ENCODE results near the gene SBF2. TPM values are rescaled to one million over a fixed set of nuclear protein-coding genes. Genes with fewer than 3 reads are reported as not detected.

The SBF2 gene
- total RNA-seq, 1 donor: 61.2 TPM

GRCh38 chr11:9799886-9800285, 494.1 kb downstream of the SBF2 start:
- H3K4me3 ChIP-seq (ENCODE audit: insufficient read depth, low read length): no peak overlapping the region
- DNase-seq (ENCODE audit: insufficient read length, low spot score, missing footprints): no peak
- H3K36me3 ChIP-seq (ENCODE audit: insufficient read depth, low read length): peaks cover 4% of the 10 kb centered on the region
- H3K9me3 ChIP-seq (ENCODE audit: low read depth, low read length): no peaks in the 10 kb centered on the region
- no peak overlapping the region for H2AFZ ChIP-seq (ENCODE audit: low read length)
- H3K4me2 ChIP-seq (ENCODE audit: insufficient read depth, low read length): peak overlapping the region; percentile 13
- H3K79me2 ChIP-seq (ENCODE audit: insufficient read depth, low read length): no peaks in the 10 kb centered on the region
- H3K4me1 ChIP-seq (ENCODE audit: insufficient read depth, low read length): peaks cover 55% of the 10 kb centered on the region
- H3K27ac ChIP-seq (ENCODE audit: low read depth, low read length): peak overlapping the region; percentile 34
- H3K27me3 ChIP-seq (ENCODE audit: insufficient read depth, low read length): no peaks in the 10 kb centered on the region
- no peaks in the 10 kb centered on the region for H4K20me1 ChIP-seq (ENCODE audit: insufficient read depth, low read length)
- no peak for TF ChIP-seq CTCF (IDR thresholded peaks at IDR 0.05; ENCODE audit: extremely low read depth, low read depth, low read length)

GRCh38 chr11:9797300-9797699, 496.7 kb downstream of the SBF2 start:
- H3K4me3 ChIP-seq (ENCODE audit: insufficient read depth, low read length): no peak overlapping the region
- no peak for TF ChIP-seq CTCF (IDR thresholded peaks at IDR 0.05; ENCODE audit: extremely low read depth, low read depth, low read length)
- no peaks in the 10 kb centered on the region for H3K27me3 ChIP-seq (ENCODE audit: insufficient read depth, low read length)
- no peak overlapping the region for H2AFZ ChIP-seq (ENCODE audit: low read length)
- H3K9me3 ChIP-seq (ENCODE audit: low read depth, low read length): no peaks in the 10 kb centered on the region
- no peaks in the 10 kb centered on the region for H3K79me2 ChIP-seq (ENCODE audit: insufficient read depth, low read length)
- no peaks in the 10 kb centered on the region for H4K20me1 ChIP-seq (ENCODE audit: insufficient read depth, low read length)
- no peak overlapping the region for H3K4me2 ChIP-seq (ENCODE audit: insufficient read depth, low read length)
- no peak overlapping the region for H3K27ac ChIP-seq (ENCODE audit: low read depth, low read length)
- H3K4me1 ChIP-seq (ENCODE audit: insufficient read depth, low read length): peaks cover 32% of the 10 kb centered on the region
- DNase-seq (ENCODE audit: insufficient read length, low spot score, missing footprints): no peak
- H3K36me3 ChIP-seq (ENCODE audit: insufficient read depth, low read length): peaks cover 4% of the 10 kb centered on the region

GRCh38 chr11:9796854-9797253, 497.2 kb downstream of the SBF2 start:
- H3K4me1 ChIP-seq (ENCODE audit: insufficient read depth, low read length): peaks cover 28% of the 10 kb centered on the region
- H3K4me3 ChIP-seq (ENCODE audit: insufficient read depth, low read length): no peak overlapping the region
- H4K20me1 ChIP-seq (ENCODE audit: insufficient read depth, low read length): no peaks in the 10 kb centered on the region
- H3K36me3 ChIP-seq (ENCODE audit: insufficient read depth, low read length): peaks cover 4% of the 10 kb centered on the region
- no peak for TF ChIP-seq CTCF (IDR thresholded peaks at IDR 0.05; ENCODE audit: extremely low read depth, low read depth, low read length)
- no peaks in the 10 kb centered on the region for H3K27me3 ChIP-seq (ENCODE audit: insufficient read depth, low read length)
- no peak overlapping the region for H2AFZ ChIP-seq (ENCODE audit: low read length)
- H3K27ac ChIP-seq (ENCODE audit: low read depth, low read length): no peak overlapping the region
- no peak for DNase-seq (ENCODE audit: insufficient read length, low spot score, missing footprints)
- no peaks in the 10 kb centered on the region for H3K79me2 ChIP-seq (ENCODE audit: insufficient read depth, low read length)
- no peak overlapping the region for H3K4me2 ChIP-seq (ENCODE audit: insufficient read depth, low read length)
- no peaks in the 10 kb centered on the region for H3K9me3 ChIP-seq (ENCODE audit: low read depth, low read length)

- no peak overlapping the region for H3K4me3 ChIP-seq (ENCODE audit: insufficient read depth, low read length)
- DNase-seq (ENCODE audit: insufficient read length, low spot score, missing footprints): no peak
- H3K36me3 ChIP-seq (ENCODE audit: insufficient read depth, low read length): peaks cover 10% of the 10 kb centered on the region
- H3K9me3 ChIP-seq (ENCODE audit: low read depth, low read length): no peaks in the 10 kb centered on the region
- H3K4me1 ChIP-seq (ENCODE audit: insufficient read depth, low read length): peaks cover 24% of the 10 kb centered on the region
- no peaks in the 10 kb centered on the region for H4K20me1 ChIP-seq (ENCODE audit: insufficient read depth, low read length)
- no peak overlapping the region for H2AFZ ChIP-seq (ENCODE audit: low read length)
- H3K4me2 ChIP-seq (ENCODE audit: insufficient read depth, low read length): no peak overlapping the region
- no peak overlapping the region for H3K27ac ChIP-seq (ENCODE audit: low read depth, low read length)
- H3K27me3 ChIP-seq (ENCODE audit: insufficient read depth, low read length): no peaks in the 10 kb centered on the region
- no peak for TF ChIP-seq CTCF (IDR thresholded peaks at IDR 0.05; ENCODE audit: extremely low read depth, low read depth, low read length)
- H3K79me2 ChIP-seq (ENCODE audit: insufficient read depth, low read length): no peaks in the 10 kb centered on the region
Observed at GRCh38 chr11:9796266-9796665, 497.8 kb downstream of the SBF2 start.

All from osteoblast (primary cell).